ENCODE measurements around the gene SLC12A4.
A peak's percentile ranks its signal among the peaks of the same experiment; 100 is the strongest.

SLC12A4 gene

DNA sequence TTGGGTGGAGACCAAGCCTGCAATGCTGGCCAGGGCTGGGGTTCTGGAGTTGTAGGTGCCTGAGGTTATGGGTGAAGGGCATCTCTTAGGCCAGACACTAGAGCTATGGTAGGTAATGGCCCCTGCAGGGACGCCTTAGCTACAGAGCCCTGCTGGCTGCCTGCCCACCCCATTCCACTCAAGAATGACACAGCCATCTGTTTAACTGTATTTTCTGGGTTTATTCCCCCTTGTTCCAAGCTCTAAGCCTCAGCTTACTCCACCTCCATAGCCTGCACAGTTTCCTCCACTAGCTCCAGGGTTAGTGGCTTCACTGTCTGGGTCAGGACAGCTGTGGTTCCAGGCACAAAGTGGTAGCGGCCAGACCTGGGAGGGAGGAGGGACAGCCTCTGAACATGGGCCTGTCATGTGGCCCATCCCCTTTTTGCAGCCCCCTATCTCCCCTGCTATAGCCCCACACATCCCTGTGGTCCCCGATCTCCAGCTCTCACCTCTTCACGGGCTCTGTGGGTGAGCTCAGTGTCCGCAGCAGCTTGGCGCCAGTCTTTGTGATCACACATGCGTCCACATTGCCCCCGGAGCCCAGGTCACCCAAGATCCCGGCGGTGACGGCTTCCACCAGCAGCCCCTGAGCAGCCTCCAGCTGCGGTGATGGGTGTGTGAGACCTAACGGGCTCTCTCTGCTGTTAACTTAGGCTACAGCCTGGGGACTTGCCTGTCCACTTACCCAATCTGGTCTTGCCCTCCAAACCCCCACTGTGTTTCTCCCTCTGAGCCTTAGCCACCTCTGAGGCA is 33.9 kb downstream of the SLC12A4 start:
- Histone ChIP-seq H3K9ac (ENCODE audit: insufficient read length, low read depth) (peak overlapping the region; percentile 97), H3K4me3 (ENCODE audit: insufficient read length, low read depth) (peak overlapping the region; percentile 95), H3K9me3 (ENCODE audit: insufficient read depth, low read length) (no peaks in the 10 kb centered on the region), H3K36me3 (ENCODE audit: insufficient read depth, insufficient read length, low read length) (peaks cover 48% of the 10 kb centered on the region), H3K4me1 (ENCODE audit: insufficient read depth, insufficient read length) (peaks cover 15% of the 10 kb centered on the region), H3K27me3 (ENCODE audit: insufficient read depth, insufficient read length) (no peaks in the 10 kb centered on the region)
- TF ChIP-seq ZNF274 (IDR thresholded peaks at IDR 0.05; ENCODE audit: low read depth, low read length) (no peak), SUZ12 (IDR thresholded peaks at IDR 0.05; ENCODE audit: extremely low read depth, insufficient read depth, insufficient read length) (no peak), YY1 (IDR thresholded peaks at IDR 0.05; ENCODE audit: insufficient read depth, insufficient read length) (no peak)
- no peak for DNase-seq (ENCODE audit: low read depth, low spot score)

DNA sequence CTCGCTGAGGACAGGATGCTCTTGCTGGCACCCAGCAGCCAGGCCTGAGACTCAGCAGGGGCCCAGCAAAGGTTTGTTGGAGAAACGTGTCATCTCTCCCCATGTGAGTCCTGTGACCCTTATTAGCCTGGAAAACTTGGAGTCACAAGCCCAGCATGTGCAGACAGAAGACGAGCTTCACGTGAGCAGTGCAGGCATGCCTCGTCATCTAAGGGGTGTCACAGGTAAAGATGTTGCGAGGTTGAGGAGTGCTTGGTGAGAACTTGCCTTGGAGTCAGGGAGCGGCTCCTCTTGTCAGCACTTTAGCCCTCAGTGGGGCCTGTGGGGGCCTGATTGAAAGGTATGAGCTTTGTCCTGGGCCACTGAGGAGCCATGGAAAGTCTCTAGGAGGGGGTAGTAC is 34.6 kb downstream of the SLC12A4 start:
- Histone ChIP-seq H3K36me3 (ENCODE audit: insufficient read depth, insufficient read length, low read length) (peaks cover 49% of the 10 kb centered on the region), H3K4me3 (ENCODE audit: insufficient read length, low read depth) (no peak overlapping the region), H3K4me1 (ENCODE audit: insufficient read depth, insufficient read length) (peaks cover 17% of the 10 kb centered on the region), H3K27me3 (ENCODE audit: insufficient read depth, insufficient read length) (no peaks in the 10 kb centered on the region), H3K9ac (ENCODE audit: insufficient read length, low read depth) (no peak overlapping the region), H3K9me3 (ENCODE audit: insufficient read depth, low read length) (no peaks in the 10 kb centered on the region)
- DNase-seq (ENCODE audit: low read depth, low spot score) = no peak
- TF ChIP-seq SUZ12 (IDR thresholded peaks at IDR 0.05; ENCODE audit: extremely low read depth, insufficient read depth, insufficient read length) (no peak), YY1 (IDR thresholded peaks at IDR 0.05; ENCODE audit: insufficient read depth, insufficient read length) (no peak), ZNF274 (IDR thresholded peaks at IDR 0.05; ENCODE audit: low read depth, low read length) (no peak)

GRCh38 chr16:67932462-67932840 is 36.0 kb downstream of the SLC12A4 start:
- no peak for DNase-seq (ENCODE audit: low read depth, low spot score)
- Histone ChIP-seq H3K9me3 (ENCODE audit: insufficient read depth, low read length) (no peaks in the 10 kb centered on the region), H3K4me1 (ENCODE audit: insufficient read depth, insufficient read length) (peaks cover 23% of the 10 kb centered on the region), H3K36me3 (ENCODE audit: insufficient read depth, insufficient read length, low read length) (peaks cover 61% of the 10 kb centered on the region), H3K27me3 (ENCODE audit: insufficient read depth, insufficient read length) (no peaks in the 10 kb centered on the region), H3K4me3 (ENCODE audit: insufficient read length, low read depth) (no peak overlapping the region), H3K9ac (ENCODE audit: insufficient read length, low read depth) (no peak overlapping the region)
- TF ChIP-seq SUZ12 (IDR thresholded peaks at IDR 0.05; ENCODE audit: extremely low read depth, insufficient read depth, insufficient read length) (no peak), YY1 (IDR thresholded peaks at IDR 0.05; ENCODE audit: insufficient read depth, insufficient read length) (no peak), ZNF274 (IDR thresholded peaks at IDR 0.05; ENCODE audit: low read depth, low read length) (no peak)

GRCh38 chr16:67931712-67932461 is 36.5 kb downstream of the SLC12A4 start, which contains the start of gene CTRL:
TSS of gene CTRL (minus strand) at chr16:67931862. CDS start at chr16:67931852, 10 bp downstream.
- no peaks in the 10 kb centered on the region for H3K27me3 ChIP-seq (ENCODE audit: insufficient read depth, insufficient read length)

GRCh38 chr16:67930678-67931211 is 37.7 kb downstream of the SLC12A4 start:
- H3K9me3 ChIP-seq (ENCODE audit: insufficient read depth, low read length) = no peaks in the 10 kb centered on the region
- no peak for DNase-seq (ENCODE audit: low read depth, low spot score)
- peaks cover 69% of the 10 kb centered on the region for H3K36me3 ChIP-seq (ENCODE audit: insufficient read depth, insufficient read length, low read length)
- TF ChIP-seq YY1 (IDR thresholded peaks at IDR 0.05; ENCODE audit: insufficient read depth, insufficient read length) = no peak
- no peak for TF ChIP-seq SUZ12 (IDR thresholded peaks at IDR 0.05; ENCODE audit: extremely low read depth, insufficient read depth, insufficient read length)
- TF ChIP-seq ZNF274 (IDR thresholded peaks at IDR 0.05; ENCODE audit: low read depth, low read length) = no peak
- no peak overlapping the region for H3K4me3 ChIP-seq (ENCODE audit: insufficient read length, low read depth)
- no peak overlapping the region for H3K9ac ChIP-seq (ENCODE audit: insufficient read length, low read depth)
- peaks cover 28% of the 10 kb centered on the region for H3K4me1 ChIP-seq (ENCODE audit: insufficient read depth, insufficient read length)
- no peaks in the 10 kb centered on the region for H3K27me3 ChIP-seq (ENCODE audit: insufficient read depth, insufficient read length)

More at GRCh38 chr16:67931712-67932461, 36.5 kb downstream of the SLC12A4 start, which contains the start of gene CTRL:
- Histone ChIP-seq H3K4me1 (ENCODE audit: insufficient read depth, insufficient read length) (peaks cover 23% of the 10 kb centered on the region), H3K4me3 (ENCODE audit: insufficient read length, low read depth) (no peak within 1 kb of the TSS), H3K9ac (ENCODE audit: insufficient read length, low read depth) (no peak within 1 kb of the TSS), H3K36me3 (ENCODE audit: insufficient read depth, insufficient read length, low read length) (peaks cover 66% of the 10 kb centered on the region), H3K9me3 (ENCODE audit: insufficient read depth, low read length) (no peaks in the 10 kb centered on the region)
- TF ChIP-seq YY1 (IDR thresholded peaks at IDR 0.05; ENCODE audit: insufficient read depth, insufficient read length) (no peak), ZNF274 (IDR thresholded peaks at IDR 0.05; ENCODE audit: low read depth, low read length) (no peak), SUZ12 (IDR thresholded peaks at IDR 0.05; ENCODE audit: extremely low read depth, insufficient read depth, insufficient read length) (no peak)
- DNase-seq (ENCODE audit: low read depth, low spot score) = no peak

- Histone ChIP-seq H3K27me3 (ENCODE audit: insufficient read depth, insufficient read length) (no peaks in the 10 kb centered on the region), H3K4me1 (ENCODE audit: insufficient read depth, insufficient read length) (peaks cover 32% of the 10 kb centered on the region), H3K9me3 (ENCODE audit: insufficient read depth, low read length) (no peaks in the 10 kb centered on the region), H3K36me3 (ENCODE audit: insufficient read depth, insufficient read length, low read length) (peaks cover 69% of the 10 kb centered on the region), H3K9ac (ENCODE audit: insufficient read length, low read depth) (no peak overlapping the region), H3K4me3 (ENCODE audit: insufficient read length, low read depth) (no peak overlapping the region)
- no peak for DNase-seq (ENCODE audit: low read depth, low spot score)
- TF ChIP-seq YY1 (IDR thresholded peaks at IDR 0.05; ENCODE audit: insufficient read depth, insufficient read length) (no peak), ZNF274 (IDR thresholded peaks at IDR 0.05; ENCODE audit: low read depth, low read length) (no peak), SUZ12 (IDR thresholded peaks at IDR 0.05; ENCODE audit: extremely low read depth, insufficient read depth, insufficient read length) (no peak)
Observed at GRCh38 chr16:67930191-67930590, 38.2 kb downstream of the SLC12A4 start.

All from NT2/D1 (cell line).